ENCODE results near the gene TMEM171.
A peak's percentile ranks its signal among the peaks of the same experiment; 100 is the strongest.

TMEM171 gene, protein sequence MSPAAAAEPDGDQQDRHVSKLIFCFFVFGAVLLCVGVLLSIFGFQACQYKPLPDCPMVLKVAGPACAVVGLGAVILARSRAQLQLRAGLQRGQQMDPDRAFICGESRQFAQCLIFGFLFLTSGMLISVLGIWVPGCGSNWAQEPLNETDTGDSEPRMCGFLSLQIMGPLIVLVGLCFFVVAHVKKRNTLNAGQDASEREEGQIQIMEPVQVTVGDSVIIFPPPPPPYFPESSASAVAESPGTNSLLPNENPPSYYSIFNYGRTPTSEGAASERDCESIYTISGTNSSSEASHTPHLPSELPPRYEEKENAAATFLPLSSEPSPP

DNA sequence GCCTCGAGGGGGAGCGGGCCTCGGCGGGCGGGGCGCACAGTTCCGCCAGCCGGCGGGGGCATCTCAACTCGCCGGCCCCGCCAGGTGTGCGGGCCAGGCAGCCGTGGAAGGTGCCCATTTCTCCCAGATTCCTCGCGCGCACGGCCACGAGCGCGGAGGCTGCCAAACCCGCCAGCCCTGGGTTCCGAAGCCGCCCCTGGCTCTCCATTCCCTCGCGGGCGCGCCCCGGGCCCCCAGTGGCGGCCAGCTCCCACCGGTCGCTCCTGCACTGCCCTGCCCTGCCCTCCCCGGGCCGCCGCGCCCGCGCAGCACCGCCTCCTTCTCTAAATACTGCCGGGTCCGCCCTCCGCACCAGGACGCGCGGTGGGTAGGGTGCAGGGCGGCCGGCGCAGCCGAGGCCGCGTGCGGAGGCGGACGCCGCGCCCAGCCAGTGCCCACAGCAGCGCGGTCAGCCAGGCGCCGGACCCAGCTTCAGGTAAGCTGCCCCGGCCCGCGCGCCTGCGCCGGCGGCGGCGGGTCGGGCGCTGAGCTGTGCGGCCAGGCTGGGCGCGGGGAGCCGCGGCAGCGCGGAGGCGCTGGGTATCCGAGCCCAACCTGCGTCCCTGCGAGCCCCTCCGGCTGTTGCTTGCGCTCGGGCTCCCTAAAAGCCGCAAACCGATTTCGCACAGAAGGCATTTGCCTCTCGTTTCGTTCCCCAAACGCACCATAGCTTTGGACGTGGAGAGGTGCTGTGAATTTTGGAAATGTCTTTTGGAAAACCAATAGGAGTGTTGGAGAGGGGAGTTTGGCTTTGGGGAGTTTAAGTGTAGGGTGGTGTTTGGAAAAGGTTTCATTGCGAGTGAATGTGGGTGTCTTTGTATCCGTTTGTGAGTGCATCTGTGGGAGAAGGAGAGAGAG is at the start of gene TMEM171:
TSS of gene TMEM171 (plus strand) at position 354 of the 897 bp plus-strand sequence. CDS start 2,799 bp downstream, outside the sequence.
- peak in 1 of 2 donors; percentile 11 for ATAC-seq

DNA sequence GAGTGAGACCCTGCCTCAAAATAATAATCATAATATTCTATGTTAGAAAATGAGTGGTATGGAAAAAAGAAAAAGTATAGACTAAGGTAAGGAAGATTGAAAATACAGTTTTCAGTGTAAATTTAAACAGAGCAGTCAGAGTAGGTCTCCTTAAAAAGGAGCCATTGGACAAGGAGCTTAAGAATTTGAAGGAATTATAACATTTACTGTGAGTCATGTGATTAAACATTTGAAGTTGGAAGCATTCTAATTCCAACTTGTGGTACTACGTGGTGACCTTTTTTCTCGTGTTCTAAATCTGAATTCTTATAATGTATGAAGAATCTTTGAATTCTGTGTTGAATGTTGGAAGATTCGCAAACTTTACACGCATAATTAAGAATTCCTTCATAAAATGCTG is 39.3 kb upstream of the TMEM171 start:
- no peak for ATAC-seq

DNA sequence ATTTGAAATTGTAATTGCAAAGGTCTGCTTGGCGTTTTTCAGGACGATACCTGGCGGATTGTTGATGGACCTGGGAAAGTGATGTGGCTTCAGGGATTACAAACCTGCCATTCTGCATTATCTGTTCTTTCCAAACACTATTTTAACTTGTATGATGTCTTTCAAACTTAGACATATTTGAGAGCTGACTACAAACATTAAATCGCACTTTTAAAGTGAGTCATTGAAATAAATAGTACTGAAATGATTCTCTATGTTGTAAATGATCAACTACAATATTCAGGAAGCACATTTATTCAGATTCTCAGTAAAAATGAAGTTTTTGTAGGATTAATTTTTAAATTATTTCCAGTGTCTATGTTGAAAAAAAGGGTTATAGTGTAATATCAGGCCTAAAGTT is 32.3 kb upstream of the TMEM171 start:
- no peak for ATAC-seq

DNA sequence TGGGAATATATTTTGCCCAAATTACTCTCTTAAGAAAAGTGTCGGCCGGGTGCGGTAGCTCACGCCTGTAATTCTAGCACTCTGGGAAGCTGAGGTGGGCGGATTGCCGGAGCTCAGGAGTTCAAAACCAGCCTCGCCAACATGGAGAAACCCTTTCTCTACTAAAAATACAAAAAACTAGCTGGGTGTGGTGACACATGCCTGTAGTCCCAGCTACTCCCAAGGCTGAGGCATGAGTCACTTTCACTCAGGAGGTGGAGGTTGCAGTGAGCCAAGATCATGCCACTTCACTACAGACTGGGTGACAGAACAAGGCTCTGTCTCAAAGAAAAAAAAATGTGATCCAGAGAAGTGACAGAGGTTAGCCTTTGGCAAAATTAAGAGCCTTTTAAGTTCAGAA is 26.4 kb upstream of the TMEM171 start:
- ATAC-seq = no peak

DNA sequence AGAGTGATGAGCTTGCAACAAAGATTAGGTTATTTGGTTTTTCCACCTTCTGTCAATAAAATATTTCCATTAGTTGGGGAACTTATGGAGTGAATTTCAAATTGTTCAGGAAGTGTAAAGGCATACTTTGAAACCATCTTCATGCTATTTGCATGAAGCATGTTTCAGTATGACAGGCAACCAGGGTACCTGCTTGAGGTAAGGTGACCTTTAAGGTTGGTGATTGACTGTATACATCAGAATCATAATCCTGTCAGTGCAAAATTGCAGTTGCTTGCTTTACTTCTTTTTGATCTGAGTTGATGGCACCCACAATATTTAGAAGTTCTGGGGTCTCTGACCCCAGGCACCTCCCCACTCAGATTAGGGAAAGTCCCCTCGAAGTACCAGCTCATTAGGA is 26.0 kb upstream of the TMEM171 start:
- ATAC-seq = no peak

DNA sequence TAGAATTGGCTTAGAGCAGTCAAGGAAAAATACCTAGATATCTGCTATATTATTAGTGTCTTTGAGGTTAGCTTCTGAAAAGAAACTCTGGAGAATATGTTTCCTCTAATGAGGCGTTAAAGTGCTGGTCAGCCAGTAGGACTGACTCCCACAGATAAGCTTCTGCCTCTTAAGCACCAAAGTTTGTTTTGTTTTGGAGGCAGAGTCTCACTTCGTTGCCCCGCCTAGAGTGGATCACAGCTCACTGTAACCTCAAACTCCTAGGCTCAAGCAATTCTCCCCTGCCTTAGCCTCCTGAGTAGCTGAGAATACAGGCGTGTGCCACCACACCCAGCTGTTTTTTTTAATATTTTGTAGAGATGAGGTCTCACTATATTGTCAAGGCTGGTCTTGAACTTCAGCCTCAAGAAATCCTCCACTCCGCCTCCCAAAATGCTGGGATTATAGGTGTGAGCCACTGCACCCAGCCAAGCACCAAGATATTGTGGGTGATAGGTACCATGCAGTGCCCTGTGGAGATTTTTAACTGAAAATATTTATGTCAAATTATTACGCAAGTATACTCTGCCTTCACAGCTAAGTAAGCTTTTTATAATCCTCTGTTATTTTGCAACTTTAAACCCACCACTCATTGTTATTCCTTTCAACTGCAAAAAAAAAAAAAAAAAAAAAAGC is 24.7 kb upstream of the TMEM171 start:
- no peak for ATAC-seq

DNA sequence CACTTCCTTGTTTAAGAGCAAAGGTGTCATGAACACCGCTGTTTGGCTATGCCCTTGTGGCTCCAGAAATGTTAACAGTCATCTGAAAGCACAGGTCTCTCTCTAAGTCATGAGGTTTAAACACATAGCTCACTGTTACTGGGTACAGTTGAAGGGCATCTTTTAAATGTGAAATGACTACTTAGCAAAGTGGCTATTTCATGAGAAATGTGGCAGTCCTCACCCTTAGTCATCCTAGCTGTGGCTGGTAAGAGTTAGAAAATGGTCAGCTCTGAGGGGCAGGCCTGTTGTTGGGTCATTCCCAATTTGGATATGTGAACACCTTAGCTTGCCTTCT is 24.2 kb upstream of the TMEM171 start:
- ATAC-seq = no peak

DNA sequence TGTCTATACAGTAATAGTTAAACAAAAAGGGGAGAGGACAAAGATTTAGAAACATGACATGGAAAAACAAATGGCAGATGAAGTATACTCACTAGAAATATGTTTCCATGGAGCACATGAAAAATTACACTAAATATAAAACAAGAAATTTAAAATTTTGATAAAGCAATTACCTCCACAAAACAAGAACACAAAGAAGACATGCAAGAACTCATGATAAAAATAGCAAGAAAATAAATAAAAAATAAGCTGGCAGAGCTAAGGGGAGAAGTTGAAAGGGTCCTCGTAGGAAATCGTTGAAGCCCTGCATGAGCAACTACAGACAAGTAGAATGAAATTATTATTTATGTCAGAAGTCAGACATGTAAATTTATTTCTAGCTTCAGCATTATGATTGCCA is 22.6 kb upstream of the TMEM171 start:
- ATAC-seq = no peak

DNA sequence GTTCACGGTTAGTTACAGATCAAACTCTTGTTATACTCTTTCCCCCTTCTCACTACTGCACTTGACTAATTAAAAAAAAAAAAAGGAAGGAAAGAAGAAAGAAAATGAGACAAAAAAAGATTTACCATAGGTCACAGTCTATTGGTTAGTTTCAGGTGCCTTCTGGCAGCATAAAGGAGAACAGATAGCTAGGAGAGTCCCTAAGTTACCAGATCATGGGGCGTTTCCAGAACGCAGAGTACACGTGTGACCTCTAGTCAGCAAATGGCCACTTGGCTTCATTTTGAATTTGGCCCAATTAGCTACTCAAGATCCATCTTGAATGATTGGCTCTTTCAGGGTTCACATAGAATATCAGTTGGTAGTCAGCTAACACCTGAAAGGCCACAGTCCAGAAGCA is 20.3 kb upstream of the TMEM171 start:
- ATAC-seq = no peak

DNA sequence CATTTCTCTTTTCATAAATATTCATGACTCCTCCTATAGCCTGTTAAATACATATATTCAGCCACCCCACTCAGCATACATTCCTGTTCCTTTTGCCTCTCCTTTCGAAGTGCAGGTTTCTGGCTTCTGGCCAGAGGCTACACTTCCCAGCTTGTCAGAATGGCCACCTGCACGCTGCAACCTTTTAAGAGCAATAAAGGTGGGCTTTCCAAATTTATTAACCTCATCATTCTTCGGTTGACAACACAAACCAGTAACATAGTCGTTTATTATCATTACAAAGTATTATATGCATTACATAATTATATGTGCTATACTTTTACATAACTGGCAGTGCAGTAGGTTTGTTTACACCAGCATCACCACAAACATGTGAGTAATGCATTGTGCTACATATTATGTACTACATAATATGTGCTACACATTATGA is 16.5 kb upstream of the TMEM171 start:
- ATAC-seq = no peak

DNA sequence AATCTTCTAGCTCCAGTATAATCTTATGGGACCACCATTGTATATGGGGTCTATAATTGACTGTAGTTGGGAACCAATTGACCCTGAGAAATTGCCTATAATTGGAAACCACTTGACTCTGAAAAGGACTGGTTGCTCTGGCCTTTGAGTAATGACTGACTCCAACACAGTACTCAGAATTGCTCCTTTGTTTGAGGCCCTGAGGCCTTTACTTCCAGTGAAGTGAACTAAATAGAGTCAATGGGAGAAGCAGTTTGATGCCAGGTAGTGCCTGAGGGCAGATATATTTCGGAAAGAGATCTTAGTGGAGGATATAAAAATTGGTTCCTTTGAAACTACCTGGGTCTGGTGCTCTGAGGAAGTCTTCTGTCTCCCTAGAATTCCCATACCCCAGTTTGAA is 16.0 kb upstream of the TMEM171 start:
- no peak for ATAC-seq

DNA sequence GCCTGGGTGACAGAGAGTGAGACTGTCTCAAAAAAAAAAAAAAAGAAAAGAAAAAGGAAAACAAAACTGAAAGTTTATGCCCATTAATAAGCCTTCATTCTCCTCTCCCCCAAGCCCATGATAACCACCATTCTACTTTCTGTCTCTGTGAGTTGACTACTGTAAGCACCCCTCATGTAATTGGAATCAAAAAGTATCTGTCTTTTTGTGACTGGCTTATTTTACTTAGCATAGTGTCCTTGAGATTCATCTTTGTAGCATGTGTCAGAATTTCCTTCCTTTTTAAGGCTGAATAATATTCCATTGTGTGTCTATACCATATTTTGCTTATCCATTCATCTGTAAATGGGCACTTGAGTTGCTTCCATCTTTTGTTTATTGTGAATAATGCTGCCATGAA is 14.0 kb upstream of the TMEM171 start:
- peak in 1 of 2 donors; percentile 41 for ATAC-seq

DNA sequence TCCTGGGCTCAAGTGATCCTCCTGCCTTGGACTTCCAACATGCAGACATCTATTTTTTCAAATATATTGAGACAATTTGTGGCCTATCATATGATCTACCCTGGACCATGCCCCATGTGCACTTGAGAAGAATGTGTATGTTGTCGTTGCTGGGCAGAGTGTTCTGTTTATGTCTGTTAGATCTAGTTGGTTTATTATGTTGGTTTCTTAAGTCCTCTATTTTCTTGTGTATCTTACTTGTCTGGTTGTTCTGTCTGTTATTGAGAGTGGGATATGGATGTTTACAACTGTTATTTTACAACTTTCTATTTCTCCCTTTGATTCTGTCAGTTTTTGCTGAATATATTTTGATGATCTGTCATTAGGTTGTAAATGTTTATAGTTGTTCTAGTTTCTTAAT is 10.2 kb upstream of the TMEM171 start:
- ATAC-seq = no peak

DNA sequence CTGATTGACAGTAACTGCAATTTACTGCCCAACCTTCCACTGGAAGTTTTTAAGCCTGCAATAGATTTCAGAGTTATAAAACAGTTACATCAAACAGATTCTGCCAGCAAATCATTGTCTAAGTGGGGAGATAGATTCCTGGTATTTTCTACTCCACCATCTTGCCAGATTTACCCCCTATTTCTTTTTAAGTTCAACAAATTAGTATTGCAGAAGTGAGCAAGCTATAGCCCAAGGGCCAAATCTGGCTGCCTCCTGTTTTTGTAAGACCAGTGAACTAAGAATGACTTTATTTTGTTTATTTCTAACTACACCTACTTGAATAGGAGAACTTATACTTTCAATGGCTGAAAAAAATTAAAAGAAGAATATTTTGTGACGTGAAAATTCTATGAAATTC is 8.8 kb upstream of the TMEM171 start:
- no peak for ATAC-seq

DNA sequence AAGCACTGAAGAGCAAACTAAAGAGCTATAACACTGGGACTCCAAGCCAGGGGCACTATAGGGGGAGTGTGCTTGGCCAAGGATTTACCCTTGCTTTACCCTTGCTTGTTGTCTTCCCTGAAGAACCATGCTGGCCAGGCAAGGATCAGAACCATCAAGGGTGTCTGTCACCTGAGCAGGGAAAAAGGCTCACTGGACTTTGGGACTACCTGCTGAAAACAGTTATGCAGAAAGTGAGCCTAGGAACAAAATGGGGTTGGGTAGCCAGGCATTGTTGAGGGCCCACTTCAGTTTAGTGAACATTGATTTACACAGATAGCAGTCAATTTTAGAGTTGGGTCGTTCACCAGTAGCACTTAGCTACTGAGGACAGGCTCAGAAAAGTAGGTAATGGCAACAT is 8.0 kb upstream of the TMEM171 start:
- ATAC-seq = no peak

DNA sequence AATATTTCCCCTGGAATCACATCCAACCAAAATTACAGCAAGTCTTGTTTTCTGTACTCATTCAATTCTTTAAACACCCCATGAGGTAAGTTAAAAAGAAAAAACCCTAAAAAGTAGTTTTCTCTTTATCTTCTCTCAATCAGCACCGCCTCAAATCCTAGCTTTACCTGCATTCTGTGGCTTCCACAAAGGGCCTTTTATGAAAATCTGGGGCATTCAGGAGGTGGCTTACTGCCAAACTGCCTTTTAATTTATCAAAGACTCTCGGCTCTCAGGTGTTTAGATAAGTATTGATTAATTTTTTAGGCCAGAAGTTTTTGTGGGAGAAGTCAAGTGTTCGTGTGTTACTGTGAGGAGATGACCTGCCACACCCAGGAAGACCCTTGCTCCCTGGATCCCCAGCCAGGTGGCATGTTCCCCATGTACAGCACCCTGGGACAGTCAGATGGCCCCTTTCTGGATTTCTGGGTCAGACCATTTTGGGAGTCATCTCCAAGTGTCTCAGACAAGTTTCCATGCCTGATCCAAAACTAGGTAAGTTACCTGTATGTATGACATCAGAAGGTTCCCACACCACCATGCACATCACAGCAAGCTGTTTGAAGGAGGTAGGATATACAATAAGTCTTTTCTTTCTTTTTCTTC is 6.2 kb upstream of the TMEM171 start:
- no peak for ATAC-seq

DNA sequence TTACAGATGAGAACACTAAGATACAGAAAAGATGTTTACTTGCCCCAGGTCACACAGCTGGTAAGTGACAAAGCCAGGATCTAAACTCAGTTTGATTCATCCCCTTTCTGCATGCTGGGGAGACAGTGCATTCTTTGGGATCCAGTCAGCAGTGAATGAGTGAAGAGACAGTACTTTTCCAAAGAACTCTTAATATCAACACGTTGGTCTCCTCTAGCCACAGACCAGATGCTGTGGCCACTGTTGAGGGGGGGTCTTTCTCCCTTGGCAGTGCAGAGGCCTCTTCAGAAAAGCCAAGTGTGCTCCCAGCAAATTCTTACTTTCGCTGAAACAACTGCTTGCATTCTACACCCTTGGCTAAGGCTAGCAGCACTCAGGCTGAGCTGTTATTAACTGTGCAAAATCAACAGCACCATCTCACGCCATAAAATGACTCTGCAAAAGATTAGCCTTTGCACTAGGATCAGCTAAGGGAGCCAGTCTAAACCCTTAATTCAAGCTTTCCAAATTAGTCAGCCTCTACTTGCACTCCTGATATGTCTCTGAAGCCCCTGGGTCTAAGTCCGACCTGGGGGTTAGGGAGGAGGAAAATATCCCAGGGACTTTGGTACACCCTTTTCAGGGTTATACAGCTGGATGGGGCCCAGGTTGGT is 4.8 kb upstream of the TMEM171 start:
- no peak for ATAC-seq

DNA sequence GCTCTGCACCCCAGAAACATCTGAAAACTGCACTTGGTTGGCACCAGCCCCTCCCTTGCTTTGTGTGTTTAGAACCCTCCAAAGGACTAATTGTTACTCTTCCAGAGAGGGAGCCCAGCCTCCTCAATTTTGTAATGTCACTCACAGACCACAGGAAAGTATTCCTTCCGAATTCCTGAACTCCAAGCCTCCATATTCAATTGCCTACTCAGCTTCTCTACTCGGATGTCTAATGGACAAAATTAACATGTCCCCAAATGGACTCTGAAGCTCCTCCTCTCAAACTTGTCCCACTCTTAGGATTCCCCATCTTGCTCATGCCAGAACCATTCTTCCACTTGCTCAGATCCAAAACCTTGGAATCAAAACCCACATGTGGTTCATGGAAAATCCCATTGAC is 3.9 kb upstream of the TMEM171 start:
- no peak for ATAC-seq

DNA sequence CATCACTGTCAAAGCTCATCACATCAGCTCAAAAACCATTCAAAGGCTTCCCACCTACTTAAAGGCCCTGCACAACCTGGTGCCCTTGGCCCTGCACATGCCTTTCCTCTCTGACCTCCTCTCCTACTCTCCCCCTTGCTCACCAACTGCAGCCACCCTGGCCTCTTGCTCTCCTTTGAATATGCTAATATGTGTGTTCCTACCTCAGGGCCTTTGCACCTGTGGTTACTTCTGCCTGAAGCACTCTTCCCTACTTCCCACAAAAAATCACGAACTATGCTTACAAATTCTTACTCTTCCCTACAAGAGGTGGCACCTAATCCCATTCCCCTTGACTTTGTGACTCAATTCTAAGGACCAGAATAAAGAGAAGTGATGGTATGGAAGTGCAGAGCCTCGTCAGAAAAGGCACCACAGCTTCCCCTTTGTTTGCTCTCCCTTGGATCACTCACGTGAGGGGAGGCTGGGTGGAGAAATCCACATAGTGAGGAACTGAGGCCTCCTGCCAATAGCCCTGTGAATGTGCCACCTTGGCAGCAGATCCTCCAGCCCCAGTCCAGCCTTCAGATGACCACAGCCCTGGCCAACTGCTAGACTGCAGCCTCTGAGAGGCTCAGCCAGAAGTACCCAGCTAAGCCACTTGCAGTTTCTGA is 3.2 kb upstream of the TMEM171 start:
- ATAC-seq = no peak

DNA sequence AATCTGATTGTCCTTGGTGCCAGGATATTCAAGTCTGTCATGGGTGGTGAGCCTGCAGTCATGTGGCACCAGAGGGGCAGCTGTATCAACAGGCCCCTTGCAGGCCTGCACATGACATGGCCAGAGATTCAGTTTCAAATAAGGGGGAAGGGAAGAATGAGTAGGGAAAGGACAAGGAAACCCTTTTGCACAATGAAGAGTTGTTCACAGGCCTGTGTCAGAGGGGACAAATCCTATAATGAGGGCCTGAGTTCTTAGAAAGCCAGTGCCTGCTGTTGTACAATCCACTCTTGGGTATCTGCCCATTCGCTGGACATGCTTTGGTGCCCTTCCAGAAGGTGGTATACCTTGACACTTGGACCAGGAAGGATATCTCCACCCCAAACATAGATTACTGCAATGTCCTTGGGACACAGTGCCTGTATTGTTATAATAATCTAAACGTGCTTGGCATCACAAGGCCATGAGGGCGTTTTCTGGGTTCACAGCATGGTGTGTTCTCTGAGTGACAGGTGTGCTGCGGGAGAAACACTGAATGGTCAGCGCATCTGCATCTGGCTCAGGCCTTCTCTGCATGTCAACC is 1.9 kb upstream of the TMEM171 start:
- no peak for ATAC-seq

DNA sequence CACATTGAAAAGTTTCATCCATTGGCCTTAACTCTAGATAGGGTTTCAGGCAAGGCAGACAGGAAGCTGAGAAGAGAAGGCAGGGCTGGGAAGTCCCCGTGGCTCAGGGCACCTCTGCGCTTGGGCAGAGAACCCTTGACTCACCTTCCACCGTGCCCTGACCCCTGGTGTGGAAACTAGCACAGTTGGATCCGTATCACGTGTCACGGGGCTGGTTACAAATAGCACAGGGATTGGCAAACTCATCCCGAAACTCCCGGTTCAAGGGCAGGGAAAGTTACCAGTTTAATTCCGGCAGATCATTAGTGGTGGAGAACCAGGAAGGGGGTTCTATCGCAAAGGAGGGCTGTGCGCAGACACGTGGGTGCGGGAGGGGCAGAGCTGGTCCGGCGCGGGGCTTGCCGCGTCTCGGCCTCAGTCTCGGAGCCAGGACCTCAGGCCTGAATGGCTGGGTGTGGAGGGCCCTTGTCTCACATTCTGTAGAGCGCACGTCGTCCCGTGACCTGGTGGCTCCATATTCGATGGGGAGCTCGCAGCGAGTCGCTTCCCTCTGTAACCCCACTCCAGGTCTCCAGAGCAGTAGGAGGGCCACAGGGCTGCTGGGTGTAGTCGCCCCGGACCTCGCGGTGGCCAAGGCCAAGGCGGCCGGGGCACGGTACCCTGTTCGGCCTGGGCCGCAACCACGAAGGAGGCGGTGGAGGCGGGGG is 771 bp upstream of the TMEM171 start:
- no peak for ATAC-seq
